GM12865 (cell line): ENCODE results near the gene ARL6IP4.

Source experiments
- DNase-seq: peaks from one replicate; pipeline ENCODE4 v3.0.0; 2010; ENCODE audit warnings: low read depth
- H3K4me3 ChIP-seq: 2 replicates; pipeline ENCODE4 v1.5.1; 2011; ENCODE audit warnings: mild to moderate bottlenecking, low read depth, low read length, control low read depth
- CTCF ChIP-seq: IDR thresholded peaks from 2 replicates; pipeline ENCODE4 v1.5.1; 2011; ENCODE audit warnings: low read length, control low read depth, low read depth, inconsistent platforms; ENCODE audit not compliant: insufficient read depth; ENCODE audit errors: missing control alignments

Gene ARL6IP4

GRCh38 chr12:122992386-122992785 is 11.9 kb downstream of the ARL6IP4 start:
- no peak for TF ChIP-seq CTCF
- no peak for DNase-seq
- H3K4me3 ChIP-seq, result no peak overlapping the region

- no peak for DNase-seq
- no peak for TF ChIP-seq CTCF
- no peak overlapping the region for H3K4me3 ChIP-seq
These were observed 13.7 kb downstream of the ARL6IP4 start for GRCh38 chr12:122994140-122994675.

- no peak overlapping the region for H3K4me3 ChIP-seq
- TF ChIP-seq CTCF, result no peak
- DNase-seq, result no peak
These were observed 14.5 kb downstream of the ARL6IP4 start for GRCh38 chr12:122994781-122995502.

- DNase-seq, result no peak
- no peak for TF ChIP-seq CTCF
- H3K4me3 ChIP-seq, result no peak overlapping the region
These were observed 15.2 kb downstream of the ARL6IP4 start for GRCh38 chr12:122995503-122996187.

GRCh38 chr12:122996188-122996601 is 15.7 kb downstream of the ARL6IP4 start:
- no peak for TF ChIP-seq CTCF
- DNase-seq, result no peak
- H3K4me3 ChIP-seq, result no peak overlapping the region

GRCh38 chr12:122996621-122997342 is 16.3 kb downstream of the ARL6IP4 start:
- no peak overlapping the region for H3K4me3 ChIP-seq
- no peak for DNase-seq
- no peak for TF ChIP-seq CTCF
